NCI-H128 (cell line): ENCODE results near the gene DMAC2L.
A peak's percentile ranks its signal among the peaks of the same experiment; 100 is the strongest.

Experiments used
- DNase-seq: peaks from one replicate; lab custom pipeline; 2025; ENCODE audit not compliant: unreplicated experiment; lab: John Stamatoyannopoulos, UW

DMAC2L gene

GRCh38 chr14:50321009-50321660, 9.0 kb downstream of the DMAC2L start:
- DNase-seq = peak; percentile 28

GRCh38 chr14:50331596-50331995, 19.5 kb downstream of the DMAC2L start:
- DNase-seq = no peak

GRCh38 chr14:50333014-50333509, 20.9 kb downstream of the DMAC2L start:
- DNase-seq = no peak

DNA sequence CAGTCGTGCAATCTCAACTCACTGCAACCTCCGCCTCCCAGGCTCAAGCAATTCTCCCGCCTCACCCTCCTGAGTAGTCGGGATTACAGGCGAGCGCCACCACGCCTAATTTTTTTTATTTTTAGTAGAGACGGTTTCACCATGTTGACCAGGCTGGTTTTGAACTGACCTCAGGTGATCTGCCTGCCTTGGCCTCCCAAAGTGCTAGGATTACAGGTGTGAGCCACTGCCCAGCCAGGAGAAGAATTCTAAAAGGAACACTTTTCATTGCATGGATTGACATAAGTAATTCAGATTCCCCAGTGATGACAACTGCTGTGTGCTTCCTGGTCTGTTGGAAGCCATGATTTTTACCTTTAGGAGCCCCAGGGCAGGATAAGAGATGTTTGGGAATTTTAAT, 22.1 kb downstream of the DMAC2L start:
- no peak for DNase-seq

DNA sequence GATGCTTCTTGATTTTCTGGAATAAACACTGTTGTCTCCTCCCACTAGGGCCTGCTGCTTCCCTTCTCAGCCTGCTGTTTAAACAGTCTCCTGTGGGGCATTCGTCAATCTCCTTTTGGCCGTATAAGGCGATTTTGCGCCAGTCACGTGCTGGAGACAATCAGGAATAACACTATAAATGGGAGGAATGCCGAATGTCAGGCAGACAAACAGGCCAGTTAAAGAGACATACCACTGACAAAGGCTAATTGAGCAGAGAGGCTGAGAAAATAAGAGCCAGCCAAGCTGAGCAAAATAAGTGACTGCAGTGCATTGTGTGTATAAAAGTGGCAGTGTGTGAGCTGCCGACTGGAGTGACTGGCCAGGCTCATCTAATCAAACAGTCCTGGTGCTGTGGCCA, 23.3 kb downstream of the DMAC2L start:
- no peak for DNase-seq

DNA sequence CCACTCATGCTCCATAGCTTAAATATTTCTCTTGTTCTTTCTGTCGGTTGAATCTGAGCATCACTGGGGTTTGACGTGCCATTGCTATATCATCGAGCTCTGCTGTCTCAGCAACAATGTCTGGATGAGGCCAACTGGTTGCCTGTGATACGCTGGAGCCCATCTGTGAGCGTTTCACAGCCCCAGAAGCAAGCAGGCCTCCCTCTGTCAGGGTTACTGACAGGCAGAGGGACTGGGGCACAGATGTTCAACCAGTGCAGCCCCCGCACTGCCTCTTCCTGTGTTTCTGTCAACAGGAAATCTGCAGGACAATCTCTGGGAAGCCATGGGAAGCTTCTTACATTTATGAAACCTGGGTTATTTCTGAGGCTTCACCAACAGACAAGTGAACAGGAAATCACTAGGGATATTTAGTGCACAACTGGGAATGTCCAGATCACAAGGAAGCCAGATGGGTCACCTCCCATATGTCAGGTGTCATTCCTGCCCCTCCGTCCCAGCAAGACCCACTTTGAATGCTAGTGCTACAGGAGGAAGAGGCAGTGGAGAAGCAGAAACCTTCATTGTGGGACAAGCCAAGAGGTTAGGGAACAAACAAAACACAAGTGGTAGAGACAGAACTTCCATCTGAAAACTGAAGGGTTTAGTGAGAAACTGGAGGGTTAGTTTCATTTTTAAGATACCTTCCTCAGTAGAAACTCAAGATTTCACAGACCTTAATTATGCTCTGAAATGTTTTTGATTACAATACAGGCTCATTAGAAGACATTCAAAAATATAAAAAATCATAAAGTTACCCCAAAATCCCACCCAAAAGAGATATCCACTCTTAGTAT, 24.1 kb downstream of the DMAC2L start:
- DNase-seq = no peak

DNA sequence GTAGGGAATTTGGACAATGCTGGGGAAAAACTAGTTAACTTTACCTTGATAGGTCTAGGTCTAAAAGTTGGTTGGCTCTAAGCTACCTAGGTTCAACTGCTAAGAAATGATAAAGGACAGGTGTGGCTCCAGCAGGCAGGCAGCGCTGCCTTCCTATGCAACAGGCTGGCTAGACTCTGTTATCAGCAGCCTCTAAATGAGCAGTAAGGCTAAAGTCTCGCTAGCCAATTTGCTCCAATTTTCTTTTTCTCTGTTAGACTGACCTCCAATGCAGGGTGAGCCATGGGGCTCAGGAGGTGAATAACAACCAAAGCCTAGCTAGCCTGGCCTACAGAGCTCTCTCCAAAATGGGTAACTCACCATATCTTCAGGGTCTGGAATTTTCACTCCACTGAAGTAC, 26.5 kb downstream of the DMAC2L start:
- DNase-seq = no peak

DNA sequence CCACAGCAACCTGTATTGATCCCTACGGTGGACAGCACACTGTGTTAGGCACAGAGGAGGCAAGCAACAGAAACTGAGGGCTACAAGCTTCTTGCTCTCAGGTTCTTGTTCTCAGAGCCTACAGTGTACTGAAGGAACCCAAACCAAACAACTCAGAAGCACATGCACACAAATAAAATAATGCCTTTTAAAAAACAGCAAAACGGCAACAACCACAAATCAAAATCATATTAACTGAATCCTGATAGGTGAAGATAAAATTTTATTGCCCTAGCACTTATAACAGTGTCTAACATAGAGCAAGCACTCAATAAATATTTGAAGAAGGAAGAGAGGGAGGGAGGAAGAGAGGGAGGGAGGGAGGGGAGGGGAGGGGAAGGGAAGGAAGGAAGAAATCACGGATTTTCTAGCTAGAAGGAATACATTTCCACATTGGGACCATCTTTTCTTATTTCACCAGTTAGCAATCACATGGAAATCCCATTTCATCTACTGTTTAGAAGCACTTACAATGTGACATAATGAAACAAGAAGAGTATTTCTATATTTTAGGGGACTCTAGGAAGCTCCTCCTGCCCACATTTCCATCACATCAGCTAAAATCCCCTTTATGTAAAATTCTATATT, 27.2 kb downstream of the DMAC2L start:
- DNase-seq = no peak

- DNase-seq = no peak
These were observed 27.9 kb downstream of the DMAC2L start for GRCh38 chr14:50340045-50340444.

- DNase-seq = no peak
These were observed 28.8 kb downstream of the DMAC2L start for GRCh38 chr14:50340963-50341362.

- no peak for DNase-seq
These were observed 30.3 kb downstream of the DMAC2L start for GRCh38 chr14:50342221-50343078.

- no peak for DNase-seq
These were observed 31.3 kb downstream of the DMAC2L start for GRCh38 chr14:50343434-50343833.

DNA sequence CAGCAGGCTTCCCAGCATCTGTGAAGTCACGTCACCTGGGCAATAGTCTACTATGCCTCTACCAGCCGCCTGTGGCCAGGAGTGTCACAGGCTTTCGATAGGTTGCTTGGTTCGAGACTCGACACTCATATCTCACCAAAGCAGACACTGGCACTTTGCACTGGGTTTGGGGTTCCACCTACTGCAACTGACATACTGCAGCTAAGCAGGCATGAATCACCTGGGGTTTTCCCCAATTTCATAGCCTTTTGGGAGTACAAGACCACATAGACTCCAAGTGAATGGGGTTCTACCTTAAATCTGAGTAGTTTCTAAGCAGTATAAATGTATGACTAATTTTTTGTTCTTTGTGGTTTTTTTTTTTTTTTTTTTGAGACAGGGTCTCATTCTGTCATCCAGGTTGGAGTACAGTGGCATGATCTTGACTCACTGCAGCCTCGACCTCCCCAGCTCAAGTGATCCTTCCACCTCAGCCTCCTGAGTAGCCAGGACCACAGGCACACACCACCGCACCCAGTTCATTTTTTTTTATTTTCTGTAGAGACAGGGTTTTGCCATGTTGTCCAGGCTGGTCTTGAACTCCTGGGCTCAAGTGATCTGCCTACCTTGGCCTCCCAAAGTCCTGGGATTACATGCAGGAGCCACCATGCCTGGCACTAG, 32.1 kb downstream of the DMAC2L start:
- DNase-seq = no peak

GRCh38 chr14:50344876-50345563, 32.9 kb downstream of the DMAC2L start:
- no peak for DNase-seq

GRCh38 chr14:50345846-50346422, 33.8 kb downstream of the DMAC2L start:
- no peak for DNase-seq

DNA sequence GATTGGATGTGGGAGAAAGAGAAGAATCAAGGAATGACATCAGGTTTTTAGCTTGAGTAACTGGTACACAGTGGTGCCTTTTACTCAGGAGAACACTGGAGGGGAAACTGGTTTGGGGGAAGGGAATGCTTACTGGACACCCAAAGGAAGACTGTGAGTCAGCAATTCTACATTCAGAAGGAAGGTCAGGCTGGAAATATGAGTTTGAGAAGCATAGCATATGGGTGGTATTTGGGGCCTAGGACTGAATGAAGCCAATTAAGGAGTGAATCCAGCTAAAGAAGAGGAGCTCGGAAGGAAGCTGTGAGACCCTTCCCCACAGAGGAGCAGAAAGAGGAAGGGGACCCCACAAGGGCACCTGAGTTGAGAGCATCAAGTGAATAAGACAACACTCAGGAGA, 35.4 kb downstream of the DMAC2L start:
- DNase-seq = no peak

DNA sequence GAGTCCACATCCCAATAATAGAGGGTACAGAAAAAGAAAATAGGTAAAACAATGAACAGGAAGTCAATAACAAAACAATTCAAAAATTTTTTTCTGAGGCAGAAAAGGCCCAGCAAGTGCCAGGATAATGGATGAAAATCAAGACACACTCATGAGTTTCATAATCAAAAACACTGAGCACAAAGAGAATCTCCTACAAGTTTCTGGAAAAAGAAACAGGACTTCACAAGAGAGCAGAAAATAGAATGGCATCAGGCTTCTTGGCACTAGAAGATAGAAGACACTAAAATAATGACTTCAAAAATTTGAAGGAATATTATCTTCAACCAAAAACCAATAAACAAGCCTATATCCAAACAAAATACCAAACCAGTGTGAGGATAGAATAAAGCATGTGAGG, 36.8 kb downstream of the DMAC2L start:
- no peak for DNase-seq

- no peak for DNase-seq
These were observed 38.9 kb downstream of the DMAC2L start for GRCh38 chr14:50350975-50351374.

- DNase-seq = no peak
These were observed 40.5 kb downstream of the DMAC2L start for GRCh38 chr14:50352584-50352983.

- no peak for DNase-seq
These were observed 41.0 kb downstream of the DMAC2L start for GRCh38 chr14:50353126-50353525.
